ENCODE data around the gene SH3RF3. TPM values are rescaled to one million over a fixed set of nuclear protein-coding genes. Genes with fewer than 3 reads are reported as not detected.
A peak's percentile ranks its signal among the peaks of the same experiment; 100 is the strongest.

Gene SH3RF3
- total and polyA plus RNA-seq, 2 of the 13 experiments (the other 11 are each of a cell fraction or from before 2014, with no cell fraction given), result 0.04 TPM; not detected in 1

DNA sequence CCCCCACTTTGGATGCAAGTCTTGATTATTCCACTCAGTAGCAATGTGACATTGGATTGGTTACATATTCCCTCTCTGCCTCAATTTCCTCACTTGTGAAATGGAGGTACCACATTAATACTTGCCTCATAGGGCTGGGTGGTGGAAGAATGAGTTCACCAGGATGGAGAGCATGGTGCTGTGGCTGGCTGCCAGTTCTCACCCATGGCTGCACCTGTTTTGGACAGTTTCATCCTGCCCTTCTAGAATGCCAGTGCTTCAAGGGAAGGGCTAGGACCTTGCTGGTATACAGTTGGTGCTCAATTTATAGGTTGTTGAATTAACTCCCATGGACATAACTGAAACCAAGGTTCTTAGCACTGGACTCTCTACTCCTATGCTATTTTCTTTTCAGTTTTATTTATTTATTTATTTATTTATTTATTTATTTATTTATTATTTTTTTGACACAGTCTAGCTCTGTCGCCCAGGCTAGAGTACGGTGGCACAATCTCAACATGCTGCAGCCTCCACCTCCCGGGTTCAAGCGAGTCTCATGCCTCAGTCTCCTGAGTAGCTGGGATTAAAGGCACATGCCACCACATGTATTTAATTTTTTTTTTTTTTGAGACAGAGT is 5.3 kb upstream of the SH3RF3 start:
- DNase-seq (ENCODE audit: low spot score) (no peak), FAIRE-seq (no peak), ATAC-seq (no peak)
- 78% methylated on average over 4 of the region's 4 CpGs for WGBS (ENCODE audit: low lambda C conversion rate)
- Histone ChIP-seq H4K20me1 (ENCODE audit: insufficient read depth, low read length) (no peaks in the 10 kb centered on the region), H3K27me3 (ENCODE audit: control insufficient read depth in 1 of 2, insufficient read depth in 2 of 2, low read length in 2 of 2) (peaks cover 2 to 9% of the 10 kb centered on the region in 2 experiments; a peak in 4 of 5 replicates), H3K4me2 (ENCODE audit: low read depth, low read length) (no peak overlapping the region), H3K4me3 (replicated peaks in 1 of 3; ENCODE audit: insufficient read depth in 1 of 3, low read depth in 2 of 3, low read length in 3 of 3) (no peak overlapping the region), H3K4me1 (ENCODE audit: insufficient read depth, low read length) (peaks cover 7% of the 10 kb centered on the region), H3K36me3 (replicated peaks in 1 of 2; ENCODE audit: control insufficient read depth in 1 of 2, insufficient read depth in 2 of 2, low read length in 2 of 2) (no peaks in the 10 kb centered on the region), H3K9ac (ENCODE audit: insufficient read depth, low read depth, low read length) (no peak overlapping the region), H3K27ac (ENCODE audit: extremely low read length, insufficient read depth, low read length) (no peak overlapping the region), H2AFZ (ENCODE audit: low read length) (no peak overlapping the region), H3K79me2 (ENCODE audit: insufficient read depth, low read length) (no peaks in the 10 kb centered on the region), H3K9me3 (ENCODE audit: low read length) (no peaks in the 10 kb centered on the region)
- ChIA-PET POLR2A (no interaction called here), CTCF (ENCODE audit: low intra/inter-chr PET ratio, low total read pairs) (no interaction called here)
- no peak for TF ChIP-seq ZNF589 (CRISPR knock-in tag; conservative IDR thresholded peaks at IDR 0.05)
- intact Hi-C loops (cut with micrococcal nuclease; ENCODE audit: unreplicated experiment), result no loop called here
- in situ Hi-C loops (cut with HindIII; ENCODE audit: extremely low pct_ligation_motif_present, low pct_unique_long_range_greater_than_20kb), result no loop called here
- BruUV-seq (replicated peaks), result no TSS peak

DNA sequence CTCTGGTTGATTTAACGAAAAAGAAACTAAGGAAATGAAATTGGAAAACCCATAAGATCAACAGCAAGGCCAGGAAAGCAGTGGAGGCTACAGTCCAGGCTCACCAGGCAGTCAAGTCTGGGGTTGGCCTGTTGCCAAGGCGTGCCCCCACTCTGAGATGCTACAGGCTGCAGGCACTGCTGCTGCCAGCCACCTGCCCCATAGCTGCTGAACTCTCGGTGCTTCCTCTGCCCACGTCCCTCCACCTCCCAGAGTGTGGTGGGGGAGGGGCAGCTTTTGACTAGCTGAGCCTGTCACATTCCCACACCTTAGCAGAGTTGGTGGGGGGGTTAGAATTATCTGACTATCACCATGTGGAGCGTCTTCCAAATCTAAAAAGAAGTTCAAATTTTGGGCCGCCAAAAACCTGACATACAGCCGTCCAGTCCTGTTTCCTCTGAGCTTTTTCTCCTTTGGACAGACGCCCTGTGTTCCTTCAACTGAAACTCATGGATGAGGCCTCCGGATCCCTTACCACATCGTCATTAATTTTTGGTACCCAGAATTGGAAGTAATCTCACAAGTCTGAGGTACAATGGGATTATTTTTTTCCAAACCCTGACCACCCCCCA is 3.9 kb upstream of the SH3RF3 start:
- intact Hi-C loops (cut with micrococcal nuclease; ENCODE audit: unreplicated experiment) (no loop called here), in situ Hi-C loops (cut with HindIII; ENCODE audit: extremely low pct_ligation_motif_present, low pct_unique_long_range_greater_than_20kb) (loop anchor here (5.0 kb wide), 1 partner anchor 377 kb away; no protein-coding TSS in a partner anchor)
- ChIA-PET CTCF (ENCODE audit: low intra/inter-chr PET ratio, low total read pairs) (no interaction called here), POLR2A (no interaction called here)
- BruUV-seq (replicated peaks), result no TSS peak
- Histone ChIP-seq H3K27ac (ENCODE audit: extremely low read length, insufficient read depth, low read length) (no peak overlapping the region), H4K20me1 (ENCODE audit: insufficient read depth, low read length) (no peaks in the 10 kb centered on the region), H3K4me3 (replicated peaks in 1 of 3; ENCODE audit: insufficient read depth in 1 of 3, low read depth in 2 of 3, low read length in 3 of 3) (no peak overlapping the region), H3K4me1 (ENCODE audit: insufficient read depth, low read length) (peaks cover 13% of the 10 kb centered on the region), H3K79me2 (ENCODE audit: insufficient read depth, low read length) (no peaks in the 10 kb centered on the region), H3K27me3 (ENCODE audit: control insufficient read depth in 1 of 2, insufficient read depth in 2 of 2, low read length in 2 of 2) (peaks cover 2 to 23% of the 10 kb centered on the region in 2 experiments; a peak in 4 of 5 replicates), H3K9ac (ENCODE audit: insufficient read depth, low read depth, low read length) (no peak overlapping the region), H3K36me3 (replicated peaks in 1 of 2; ENCODE audit: control insufficient read depth in 1 of 2, insufficient read depth in 2 of 2, low read length in 2 of 2) (no peaks in the 10 kb centered on the region), H3K9me3 (ENCODE audit: low read length) (no peaks in the 10 kb centered on the region), H3K4me2 (ENCODE audit: low read depth, low read length) (no peak overlapping the region), H2AFZ (ENCODE audit: low read length) (no peak overlapping the region)
- ATAC-seq (no peak), DNase-seq (ENCODE audit: low spot score) (no peak), FAIRE-seq (no peak)
- 49% methylated on average over 10 of the region's 10 CpGs for WGBS (ENCODE audit: low lambda C conversion rate)
- TF ChIP-seq, protein P1, sequence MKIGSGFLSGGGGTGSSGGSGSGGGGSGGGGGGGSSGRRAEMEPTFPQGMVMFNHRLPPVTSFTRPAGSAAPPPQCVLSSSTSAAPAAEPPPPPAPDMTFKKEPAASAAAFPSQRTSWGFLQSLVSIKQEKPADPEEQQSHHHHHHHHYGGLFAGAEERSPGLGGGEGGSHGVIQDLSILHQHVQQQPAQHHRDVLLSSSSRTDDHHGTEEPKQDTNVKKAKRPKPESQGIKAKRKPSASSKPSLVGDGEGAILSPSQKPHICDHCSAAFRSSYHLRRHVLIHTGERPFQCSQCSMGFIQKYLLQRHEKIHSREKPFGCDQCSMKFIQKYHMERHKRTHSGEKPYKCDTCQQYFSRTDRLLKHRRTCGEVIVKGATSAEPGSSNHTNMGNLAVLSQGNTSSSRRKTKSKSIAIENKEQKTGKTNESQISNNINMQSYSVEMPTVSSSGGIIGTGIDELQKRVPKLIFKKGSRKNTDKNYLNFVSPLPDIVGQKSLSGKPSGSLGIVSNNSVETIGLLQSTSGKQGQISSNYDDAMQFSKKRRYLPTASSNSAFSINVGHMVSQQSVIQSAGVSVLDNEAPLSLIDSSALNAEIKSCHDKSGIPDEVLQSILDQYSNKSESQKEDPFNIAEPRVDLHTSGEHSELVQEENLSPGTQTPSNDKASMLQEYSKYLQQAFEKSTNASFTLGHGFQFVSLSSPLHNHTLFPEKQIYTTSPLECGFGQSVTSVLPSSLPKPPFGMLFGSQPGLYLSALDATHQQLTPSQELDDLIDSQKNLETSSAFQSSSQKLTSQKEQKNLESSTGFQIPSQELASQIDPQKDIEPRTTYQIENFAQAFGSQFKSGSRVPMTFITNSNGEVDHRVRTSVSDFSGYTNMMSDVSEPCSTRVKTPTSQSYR (CRISPR knock-in tag; IDR thresholded peaks at IDR 0.05; ENCODE audit: borderline replicate concordance), result peak; percentile 38; the same call in 1 of the 2 replicates
- TF ChIP-seq, protein P2, sequence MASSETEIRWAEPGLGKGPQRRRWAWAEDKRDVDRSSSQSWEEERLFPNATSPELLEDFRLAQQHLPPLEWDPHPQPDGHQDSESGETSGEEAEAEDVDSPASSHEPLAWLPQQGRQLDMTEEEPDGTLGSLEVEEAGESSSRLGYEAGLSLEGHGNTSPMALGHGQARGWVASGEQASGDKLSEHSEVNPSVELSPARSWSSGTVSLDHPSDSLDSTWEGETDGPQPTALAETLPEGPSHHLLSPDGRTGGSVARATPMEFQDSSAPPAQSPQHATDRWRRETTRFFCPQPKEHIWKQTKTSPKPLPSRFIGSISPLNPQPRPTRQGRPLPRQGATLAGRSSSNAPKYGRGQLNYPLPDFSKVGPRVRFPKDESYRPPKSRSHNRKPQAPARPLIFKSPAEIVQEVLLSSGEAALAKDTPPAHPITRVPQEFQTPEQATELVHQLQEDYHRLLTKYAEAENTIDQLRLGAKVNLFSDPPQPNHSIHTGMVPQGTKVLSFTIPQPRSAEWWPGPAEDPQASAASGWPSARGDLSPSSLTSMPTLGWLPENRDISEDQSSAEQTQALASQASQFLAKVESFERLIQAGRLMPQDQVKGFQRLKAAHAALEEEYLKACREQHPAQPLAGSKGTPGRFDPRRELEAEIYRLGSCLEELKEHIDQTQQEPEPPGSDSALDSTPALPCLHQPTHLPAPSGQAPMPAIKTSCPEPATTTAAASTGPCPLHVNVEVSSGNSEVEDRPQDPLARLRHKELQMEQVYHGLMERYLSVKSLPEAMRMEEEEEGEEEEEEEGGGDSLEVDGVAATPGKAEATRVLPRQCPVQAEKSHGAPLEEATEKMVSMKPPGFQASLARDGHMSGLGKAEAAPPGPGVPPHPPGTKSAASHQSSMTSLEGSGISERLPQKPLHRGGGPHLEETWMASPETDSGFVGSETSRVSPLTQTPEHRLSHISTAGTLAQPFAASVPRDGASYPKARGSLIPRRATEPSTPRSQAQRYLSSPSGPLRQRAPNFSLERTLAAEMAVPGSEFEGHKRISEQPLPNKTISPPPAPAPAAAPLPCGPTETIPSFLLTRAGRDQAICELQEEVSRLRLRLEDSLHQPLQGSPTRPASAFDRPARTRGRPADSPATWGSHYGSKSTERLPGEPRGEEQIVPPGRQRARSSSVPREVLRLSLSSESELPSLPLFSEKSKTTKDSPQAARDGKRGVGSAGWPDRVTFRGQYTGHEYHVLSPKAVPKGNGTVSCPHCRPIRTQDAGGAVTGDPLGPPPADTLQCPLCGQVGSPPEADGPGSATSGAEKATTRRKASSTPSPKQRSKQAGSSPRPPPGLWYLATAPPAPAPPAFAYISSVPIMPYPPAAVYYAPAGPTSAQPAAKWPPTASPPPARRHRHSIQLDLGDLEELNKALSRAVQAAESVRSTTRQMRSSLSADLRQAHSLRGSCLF (CRISPR knock-in tag; IDR thresholded peaks at IDR 0.05; ENCODE audit: borderline replicate concordance), result no peak
- TF ChIP-seq FOSL1 (CRISPR knock-in tag; IDR thresholded peaks at IDR 0.05; ENCODE audit: borderline replicate concordance) (no peak), ZNF350 (CRISPR knock-in tag; IDR thresholded peaks at IDR 0.05; ENCODE audit: borderline replicate concordance, low read depth) (no peak)
